Measurements from ENCODE around the gene GADL1.

GRCh38 chr3:30729512-30729911 lies 164.9 kb downstream of the GADL1 start:
- TF ChIP-seq CTCF (IDR thresholded peaks at IDR 0.05; ENCODE audit: insufficient read depth, low read length): no peak
- TF ChIP-seq POLR2AphosphoS5 (IDR thresholded peaks at IDR 0.05; ENCODE audit: low read depth): no peak

Measured in HL-60 (cell line).